Effector CD8-positive, alpha-beta T cell (primary cell): Measurements from ENCODE around the gene TBX15.

ENCODE experiments used
- DNase-seq: peaks from one replicate; lab custom pipeline; 2025; lab: John Stamatoyannopoulos, UW

The TBX15 gene

DNA sequence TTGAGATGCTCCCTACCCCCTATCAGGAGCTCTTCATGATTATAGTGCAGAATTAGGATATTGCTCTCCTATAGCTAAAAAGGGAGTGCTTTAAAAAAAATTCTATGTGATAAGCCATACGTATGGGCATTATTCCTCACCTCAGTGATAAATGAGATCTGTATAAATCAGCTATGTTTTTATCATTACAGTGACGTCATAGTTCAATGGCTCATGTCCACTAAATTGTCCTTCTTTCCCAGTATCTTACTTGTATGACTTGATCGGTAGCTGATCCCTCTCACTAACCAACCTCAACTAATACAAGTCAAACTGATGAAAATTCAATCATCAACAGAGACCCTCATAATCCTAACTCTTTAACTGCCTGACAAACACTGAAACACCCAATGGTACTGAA lies 93.3 kb downstream of the TBX15 start:
- DNase-seq, result no peak

GRCh38 chr1:118890851-118891384 lies 97.2 kb downstream of the TBX15 start:
- DNase-seq, result no peak

DNA sequence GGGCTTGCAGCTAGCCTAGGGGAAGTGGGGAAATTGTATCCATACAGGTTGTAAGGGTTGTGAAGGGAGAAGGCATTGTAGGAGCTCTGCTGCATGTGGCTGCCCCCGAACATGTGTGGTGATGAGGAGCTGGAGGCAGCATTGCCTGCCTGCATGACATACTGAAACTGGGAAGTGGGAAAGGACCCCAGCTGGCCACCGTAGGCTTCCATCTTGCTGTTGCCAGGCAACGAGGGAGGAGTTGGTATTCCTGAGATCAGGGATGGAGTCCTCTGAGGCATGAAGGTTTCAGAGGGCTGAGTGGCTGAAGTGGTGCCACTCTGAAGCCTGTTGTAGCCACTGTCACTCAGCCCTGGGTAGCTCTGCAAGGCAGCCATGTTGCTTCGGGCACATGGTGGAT lies 103.2 kb downstream of the TBX15 start:
- DNase-seq, result no peak

DNA sequence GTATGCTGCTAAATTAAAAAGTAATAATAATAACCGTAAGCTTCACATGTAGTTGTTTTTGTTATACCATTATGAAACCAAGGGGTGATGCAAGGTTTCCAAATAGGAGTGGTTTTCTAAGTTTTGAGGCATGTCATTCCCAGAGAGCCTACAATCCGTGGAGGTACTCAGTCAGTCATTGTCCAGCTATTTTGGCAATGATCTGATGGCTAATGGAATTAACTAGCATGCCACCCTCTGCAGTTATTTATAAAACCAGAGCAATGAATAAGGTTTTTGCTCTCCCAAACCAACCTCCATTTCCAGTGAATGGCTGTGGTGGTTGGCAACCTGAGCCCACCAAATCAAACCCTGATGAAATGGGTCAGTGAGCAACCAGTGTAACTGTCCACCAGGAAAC lies 106.4 kb downstream of the TBX15 start:
- DNase-seq, result no peak

DNA sequence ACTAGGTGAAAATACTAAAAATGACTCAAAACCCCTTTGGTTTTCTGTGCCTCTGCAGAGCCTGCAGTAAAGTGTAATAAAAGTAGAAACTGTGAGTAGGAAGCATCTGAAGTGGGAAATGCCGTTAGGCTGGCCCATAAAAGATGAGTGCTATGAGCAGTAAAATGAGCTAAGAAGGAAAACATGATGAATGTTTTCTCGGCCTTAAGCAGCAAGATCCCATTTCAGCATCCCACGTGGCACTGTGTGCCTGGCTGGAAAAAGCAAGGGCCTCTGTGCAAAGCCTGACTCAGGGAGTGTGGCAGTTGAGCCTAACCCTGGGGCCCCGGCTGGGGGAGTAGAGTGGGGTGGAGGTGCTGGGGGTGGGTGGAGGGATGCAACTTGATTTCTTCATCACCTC lies 109.5 kb downstream of the TBX15 start:
- no peak for DNase-seq

GRCh38 chr1:118877668-118878396 lies 110.3 kb downstream of the TBX15 start:
- DNase-seq, result no peak

GRCh38 chr1:118871582-118872171 lies 116.5 kb downstream of the TBX15 start:
- no peak for DNase-seq

DNA sequence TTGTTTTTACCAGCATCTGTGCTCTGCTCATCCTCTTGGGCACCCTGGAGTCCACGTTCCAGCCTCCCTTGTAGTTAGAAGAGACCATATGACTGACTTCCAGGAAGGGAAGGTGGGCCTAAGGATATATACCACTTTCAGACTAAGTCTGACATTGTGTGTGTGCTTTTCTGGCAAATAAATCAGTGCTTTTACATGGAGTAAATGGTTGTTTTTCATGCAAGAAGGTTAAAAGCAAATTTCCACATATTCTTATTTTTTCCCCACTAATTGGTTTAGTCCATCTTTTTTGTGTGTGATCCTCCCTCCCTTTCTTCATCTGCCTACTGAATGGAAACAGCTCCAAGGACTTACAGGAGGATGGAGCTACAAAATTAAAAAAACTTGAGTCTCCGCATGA lies 119.8 kb downstream of the TBX15 start:
- DNase-seq, result no peak

DNA sequence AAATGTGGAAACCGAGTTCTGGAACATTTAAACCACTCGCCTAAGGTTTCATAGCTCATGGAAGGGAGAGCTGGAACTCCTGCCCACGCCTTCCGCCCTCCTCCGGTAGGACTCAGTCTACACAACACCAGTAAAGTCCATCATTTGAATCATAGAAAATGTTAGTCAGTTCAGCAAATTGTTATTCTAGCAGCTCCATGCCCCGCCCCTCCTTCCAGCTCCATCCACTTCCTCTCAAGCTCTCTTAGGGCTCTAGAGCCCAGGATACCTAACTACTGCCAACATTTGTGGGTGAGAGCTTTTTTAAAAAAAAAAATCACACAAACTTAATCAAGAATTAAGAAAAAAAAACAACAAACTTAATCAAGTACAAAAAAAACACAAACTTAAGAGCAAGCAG lies 121.8 kb downstream of the TBX15 start:
- no peak for DNase-seq

GRCh38 chr1:118863688-118864087 lies 124.5 kb downstream of the TBX15 start:
- no peak for DNase-seq

GRCh38 chr1:118862755-118863154 lies 125.4 kb downstream of the TBX15 start:
- no peak for DNase-seq

- no peak for DNase-seq
Measured at GRCh38 chr1:118861216-118861615, 126.9 kb downstream of the TBX15 start.

GRCh38 chr1:118859999-118860398 lies 128.1 kb downstream of the TBX15 start:
- DNase-seq, result no peak

- no peak for DNase-seq
Measured at GRCh38 chr1:118846443-118846842, 141.7 kb downstream of the TBX15 start.

DNA sequence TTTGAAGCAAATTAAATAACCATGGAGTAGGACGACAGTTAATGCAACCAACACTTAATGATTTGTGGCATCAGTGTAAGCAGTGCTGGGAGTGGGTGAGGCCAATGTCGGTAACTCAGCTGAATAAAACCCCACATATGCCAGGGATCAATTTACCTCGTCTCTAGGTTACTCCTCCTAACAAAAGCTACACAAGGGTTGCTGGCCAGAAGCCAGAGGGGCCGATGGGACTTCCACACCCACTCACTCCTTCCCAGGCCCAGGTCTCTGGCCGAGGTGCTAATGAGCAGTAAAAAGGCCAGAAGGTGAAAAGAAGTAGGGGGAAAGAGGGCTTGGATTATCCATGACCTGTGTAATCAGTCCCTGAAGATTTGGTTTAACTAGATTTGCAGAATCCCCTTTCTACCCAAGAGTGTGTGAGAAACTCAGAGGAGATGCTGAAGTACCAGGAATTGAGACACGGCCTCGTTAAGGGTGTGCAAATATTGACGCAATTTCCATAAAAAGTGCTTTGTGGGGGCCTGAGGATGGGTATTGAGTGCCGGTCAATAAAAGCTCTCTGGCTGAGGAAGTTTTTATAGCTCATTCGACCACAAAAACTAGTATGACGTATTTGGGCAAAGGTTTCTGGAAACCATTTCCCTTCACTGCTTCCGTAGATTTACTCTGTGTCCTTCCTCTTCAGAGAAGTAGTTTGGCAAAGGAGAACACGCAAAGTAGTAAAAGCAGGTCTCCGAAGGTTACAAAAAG lies 145.5 kb downstream of the TBX15 start:
- no peak for DNase-seq

DNA sequence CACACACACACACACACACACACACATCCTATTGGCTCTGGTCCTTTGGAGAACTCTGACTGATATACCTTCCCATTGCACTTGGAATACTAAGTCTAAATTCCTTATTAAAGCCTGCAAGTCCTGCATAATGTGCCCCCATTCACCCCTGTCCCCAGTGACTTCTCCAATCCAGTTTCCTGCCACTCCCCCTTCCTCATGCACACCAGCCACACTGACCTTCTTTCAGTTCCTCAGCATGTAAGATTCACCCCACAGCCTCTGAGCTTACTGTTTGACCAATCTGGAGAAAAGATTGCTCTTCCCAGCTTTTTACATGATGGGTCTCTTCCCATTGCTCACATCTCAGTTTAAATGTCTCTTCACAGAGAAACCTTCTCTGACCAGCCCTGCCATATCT lies 146.6 kb downstream of the TBX15 start:
- no peak for DNase-seq
